ENCODE measurements around the gene DBH.

DNA sequence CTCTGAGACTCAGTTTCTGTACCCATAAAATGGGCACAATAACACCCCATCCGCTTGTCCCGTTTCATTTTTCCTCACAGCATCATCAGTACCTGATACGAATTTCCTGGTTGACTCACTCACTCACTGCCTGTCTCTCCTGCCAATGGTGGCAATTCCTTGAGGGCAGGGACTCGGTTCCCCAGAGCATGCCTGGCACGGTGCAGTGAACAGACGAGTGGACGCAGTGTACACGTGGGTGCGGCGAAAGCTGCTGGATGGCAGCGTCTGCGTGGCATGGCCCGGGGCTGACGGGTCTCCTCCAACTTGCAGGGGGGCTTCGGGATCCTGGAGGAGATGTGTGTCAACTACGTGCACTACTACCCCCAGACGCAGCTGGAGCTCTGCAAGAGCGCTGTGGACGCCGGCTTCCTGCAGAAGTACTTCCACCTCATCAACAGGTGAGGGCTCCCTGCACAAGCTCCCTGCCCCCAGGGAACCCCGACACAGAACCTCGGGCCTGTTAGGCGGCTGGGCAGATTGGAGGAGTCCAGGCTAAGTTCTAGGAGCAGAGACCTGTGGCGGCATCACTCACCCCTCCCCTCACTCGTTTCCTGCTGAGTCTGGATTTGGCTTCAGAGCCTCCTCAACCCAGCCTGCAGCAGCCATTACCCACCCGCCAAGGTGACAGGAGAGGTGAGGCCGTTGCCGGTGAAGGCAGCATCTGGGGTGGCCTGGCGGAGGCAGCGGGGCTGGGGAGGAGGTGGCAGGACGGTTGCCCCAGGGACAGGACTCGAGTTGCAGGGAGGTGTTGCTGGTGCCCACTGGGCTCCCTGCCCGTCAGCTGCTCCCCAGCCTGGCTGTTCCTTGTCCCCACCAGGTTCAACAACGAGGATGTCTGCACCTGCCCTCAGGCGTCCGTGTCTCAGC, 20.3 kb downstream of the DBH start:
- TF ChIP-seq CTCF (conservative IDR thresholded peaks at IDR 0.05; ENCODE audit: low read length) = 0 out of 2 replicates have a peak, but pooled peaks have one; percentile 36
- no peak for TF ChIP-seq EZH2phosphoT487 (IDR thresholded peaks at IDR 0.05; ENCODE audit: borderline replicate concordance, low read depth, low read length)
